Right lobe of liver (tissue), 6 donors: ENCODE measurements around the gene ARL4D. TPM values are rescaled to one million over a fixed set of nuclear protein-coding genes. Genes with fewer than 3 reads are reported as not detected.

ENCODE experiments used
- ATAC-seq, 4 donors: fragments of 200-7000 bp; cut with Tn5 transposase; one replicate each; pipeline ENCODE4 v1.9.1; 2020; ENCODE audit warnings: mild to moderate bottlenecking in 4 of 4, moderate library complexity in 4 of 4
- DNase-seq, 3 donors: peaks; one replicate each; pipeline ENCODE4 v3.0.0-alpha.2; 2020
- H3K27ac ChIP-seq, 3 donors: fragments of 200-600 bp; one replicate each; pipeline ENCODE4 v1.8.0; 2022
- H3K27me3 ChIP-seq, 2 donors: fragments of 200-600 bp; one replicate each; pipeline ENCODE4 v1.8.0; 2022
- H3K36me3 ChIP-seq, 4 donors: fragments of 200-600 bp; sonication (generic) in 1 of 4; one replicate each; pipeline versions ENCODE4 v1.5.1 to v1.8.0; 2017 to 2022; ENCODE audit warnings: control low read depth in 1 of 4
- H3K4me1 ChIP-seq, 4 donors: fragments of 200-600 bp; sonication (generic) in 1 of 4; one replicate each; pipeline versions ENCODE4 v1.5.1 to v1.8.0; 2017 to 2022; ENCODE audit warnings: control low read depth in 1 of 4
- H3K4me3 ChIP-seq, 3 donors: fragments of 200-600 bp; one replicate each; pipeline ENCODE4 v1.8.0; 2022
- H3K9me3 ChIP-seq, 4 donors: fragments of 200-600 bp; sonication (generic) in 1 of 4; one replicate each; pipeline versions ENCODE4 v1.5.1 to v1.8.0; 2017 to 2022; ENCODE audit warnings: control low read depth in 1 of 4
- CTCF ChIP-seq, 4 donors: fragments of 200-600 bp in 3 of 4; fragments of 450-650 bp in 1 of 4; IDR thresholded peaks; one replicate each; pipeline versions ENCODE4 v1.5.1 to v1.8.0; 2016 to 2022; ENCODE audit warnings: antibody characterized with exemption in 4 of 4, mild to moderate bottlenecking in 2 of 4
- POLR2A ChIP-seq: fragments of 450-650 bp; IDR thresholded peaks from one replicate; pipeline ENCODE4 v1.6.1; 2017; ENCODE audit warnings: antibody characterized with exemption, mild to moderate bottlenecking
- WGBS: methylation state at CpG from one replicate; pipeline ENCODE4 v1.1.6; 2018; ENCODE audit warnings: low coverage, low lambda C conversion rate; ENCODE audit not compliant: insufficient coverage; ENCODE audit errors: missing lambda C conversion rate; 5-methylcytosine and 5-hydroxymethylcytosine counted together
- intact Hi-C, 2 donors: fragments of 100-400 bp; cut with DNase I; formaldehyde crosslinking; loops; one replicate each; pipeline versions ENCODE4 v1.11.2 to v1.14.1; 2022
- total RNA-seq, 6 experiments: library from RNA; depleted of rRNA in 2 of 6; stranded (reverse); fragments of >200 nt in 2 of 6; fragmentation: NEBNext Ultra II Directional in 3 of 6; extraction: Animal tissue kit (Norgen Biotek cat#: 25700) in 3 of 6; gene quantifications; one replicate each; pipeline versions ENCODE4 v1.1.0 to v1.2.4, GENCODE V29; 2016 to 2023
- donor health status: DM: no; HTN: yes; CAD: no.
- donor health status: DM: no; HTN: no; CAD: no.
- donor health status: DM: no; HTN: no; CAD: no.
- donor health status: DM: no; HTN: yes; CAD: no.
- donor health status: DM: no; HTN: yes; CAD: no.

The ARL4D gene
- total RNA-seq, 6 experiments from 2014 or later: 10.9 to 31.8 (median 13.2) TPM

GRCh38 chr17:43406676-43407645, 8.2 kb downstream of the ARL4D start:
- Histone ChIP-seq H3K27me3 (no peaks in the 10 kb centered on the region), H3K4me1 (peaks cover 0 to 29% (median 14%) of the 10 kb centered on the region in 4 donors), H3K27ac (no peak overlapping the region), H3K9me3 (no peaks in the 10 kb centered on the region), H3K36me3 (no peaks in the 10 kb centered on the region), H3K4me3 (no peak overlapping the region)
- 71% methylated on average over 10 of the region's 10 CpGs for WGBS
- ATAC-seq (no peak), DNase-seq (no peak)
- intact Hi-C loops: loop anchor here in 1 of 2 donors (10.0 kb wide), 1 partner anchor 58 kb away; no protein-coding TSS in a partner anchor
- no peak for TF ChIP-seq POLR2A
- TF ChIP-seq CTCF (IDR thresholded peaks at IDR 0.05): no peak

- intact Hi-C loops: loop anchor here in 1 of 2 donors (10.0 kb wide), 1 partner anchor 56 kb away; no protein-coding TSS in a partner anchor
- no peak for ATAC-seq
- Histone ChIP-seq H3K27me3 (no peaks in the 10 kb centered on the region), H3K9me3 (no peaks in the 10 kb centered on the region), H3K4me3 (no peak overlapping the region), H3K36me3 (no peaks in the 10 kb centered on the region), H3K27ac (peak overlapping the region in 1 of 3 donors; percentile 68), H3K4me1 (peaks cover 0 to 32% (median 14%) of the 10 kb centered on the region in 4 donors)
- DNase-seq: no peak
- 73% methylated on average over 2 of the region's 3 CpGs for WGBS
- TF ChIP-seq POLR2A (no peak), CTCF (IDR thresholded peaks at IDR 0.05) (no peak)
Observed at GRCh38 chr17:43409131-43409530, 10.3 kb downstream of the ARL4D start.

- H3K27me3 ChIP-seq: no peaks in the 10 kb centered on the region
- DNase-seq (peak in 2 of 3 donors; percentile 87 to 90), ATAC-seq (peak; percentile 68 to 90 (median 86))
- H3K27ac ChIP-seq: peak overlapping the region in 1 of 3 donors; percentile 68
- H3K36me3 ChIP-seq: no peaks in the 10 kb centered on the region
- peaks cover 0 to 36% (median 14%) of the 10 kb centered on the region in 4 donors for H3K4me1 ChIP-seq
- H3K4me3 ChIP-seq: no peak overlapping the region
- H3K9me3 ChIP-seq: no peaks in the 10 kb centered on the region
- WGBS: 55% methylated on average over 4 of the region's 6 CpGs
- TF ChIP-seq CTCF (IDR thresholded peaks at IDR 0.05) (no peak), POLR2A (no peak)
- intact Hi-C loops: no loop called here
Observed at GRCh38 chr17:43410557-43411368, 12.0 kb downstream of the ARL4D start.

- DNase-seq (no peak), ATAC-seq (no peak)
- H3K9me3 ChIP-seq: no peaks in the 10 kb centered on the region
- H3K4me1 ChIP-seq: peaks cover 0 to 36% (median 14%) of the 10 kb centered on the region in 4 donors
- no peak overlapping the region for H3K4me3 ChIP-seq
- no peak for TF ChIP-seq CTCF (IDR thresholded peaks at IDR 0.05)
- no peak for TF ChIP-seq POLR2A
- H3K27ac ChIP-seq: peak overlapping the region in 1 of 3 donors; percentile 68
- H3K27me3 ChIP-seq: no peaks in the 10 kb centered on the region
- H3K36me3 ChIP-seq: no peaks in the 10 kb centered on the region
- intact Hi-C loops: no loop called here
Observed at GRCh38 chr17:43411369-43411677, 12.5 kb downstream of the ARL4D start.
